Inflammatory macrophage treated with lipopolysaccharide for 1 hour (primary cell): ENCODE results near the gene LHFPL2.
A peak's percentile ranks its signal among the peaks of the same experiment; 100 is the strongest.

Experiments used
- DNase-seq, 2 donors: peaks; one replicate each; pipeline ENCODE4 v3.0.0-alpha.2; 2020 to 2022

Gene LHFPL2

GRCh38 chr5:78613151-78613533 lies 35.4 kb downstream of the LHFPL2 start:
- DNase-seq: no peak

GRCh38 chr5:78612227-78613150 lies 36.1 kb downstream of the LHFPL2 start:
- no peak for DNase-seq

DNA sequence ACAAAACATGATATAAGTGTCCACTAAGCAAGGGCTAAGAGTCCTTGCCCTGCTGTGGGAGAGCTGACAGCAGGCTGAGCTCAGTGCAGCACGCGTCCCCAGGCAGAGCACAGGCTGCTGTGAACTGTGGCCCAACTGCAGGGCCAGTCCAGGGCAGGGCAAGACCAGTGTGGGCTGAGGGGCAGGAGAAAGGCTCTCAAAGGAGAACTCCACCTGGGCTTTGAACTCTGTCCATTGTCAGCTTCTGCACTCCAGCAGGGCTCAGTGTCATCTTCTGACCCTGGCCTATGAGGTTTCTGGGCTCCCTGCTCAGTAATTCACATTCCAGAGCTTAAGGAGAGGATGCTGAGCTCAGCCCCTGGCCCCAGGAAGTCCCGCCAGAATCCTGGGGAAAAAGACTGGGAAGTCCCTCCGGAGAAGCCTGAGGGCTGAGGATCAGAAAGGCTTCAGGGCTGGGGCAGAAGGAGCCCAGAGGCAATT lies 37.4 kb downstream of the LHFPL2 start:
- DNase-seq: no peak

GRCh38 chr5:78610636-78611035 lies 37.9 kb downstream of the LHFPL2 start:
- DNase-seq: peak in 1 of 2 donors; percentile 17

DNA sequence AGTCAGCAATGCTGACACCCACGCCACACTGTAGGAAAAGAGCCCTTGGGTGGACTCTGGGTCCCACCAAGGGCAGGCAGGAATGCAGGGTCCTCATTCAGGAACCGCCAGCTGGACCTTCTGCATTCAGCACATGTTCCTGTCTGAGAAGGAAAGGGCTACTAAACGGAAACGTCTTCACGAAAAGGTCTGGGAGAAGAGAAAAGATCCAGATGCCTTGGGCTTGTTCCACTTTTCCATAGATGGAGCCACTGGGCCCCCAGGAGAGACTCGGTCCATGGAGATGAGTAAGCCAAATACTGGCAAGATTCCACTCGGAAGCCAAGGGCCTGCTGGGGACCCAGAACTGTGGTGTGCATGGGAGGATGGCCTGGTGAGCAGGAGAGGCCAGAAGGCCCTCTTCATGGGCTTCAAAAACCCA lies 38.4 kb downstream of the LHFPL2 start:
- no peak for DNase-seq

DNA sequence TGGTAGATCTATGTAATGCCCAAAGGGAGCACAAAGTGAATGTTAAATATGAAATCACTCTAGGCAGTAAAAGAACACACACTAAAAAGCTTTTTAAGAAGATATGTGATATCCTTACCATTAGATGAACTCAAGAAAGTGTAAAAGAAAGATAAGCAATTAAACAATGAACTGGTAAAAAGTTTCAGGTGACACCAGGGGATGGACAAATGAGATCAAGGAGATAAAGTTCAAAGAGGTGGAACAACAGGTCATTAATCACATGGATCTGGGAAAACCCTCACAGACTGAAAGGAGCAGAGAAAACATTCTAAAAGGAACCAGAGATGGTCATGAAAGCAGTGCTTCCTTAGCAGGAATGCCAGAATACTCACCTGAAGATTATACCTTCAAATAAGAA lies 40.7 kb downstream of the LHFPL2 start:
- no peak for DNase-seq

DNA sequence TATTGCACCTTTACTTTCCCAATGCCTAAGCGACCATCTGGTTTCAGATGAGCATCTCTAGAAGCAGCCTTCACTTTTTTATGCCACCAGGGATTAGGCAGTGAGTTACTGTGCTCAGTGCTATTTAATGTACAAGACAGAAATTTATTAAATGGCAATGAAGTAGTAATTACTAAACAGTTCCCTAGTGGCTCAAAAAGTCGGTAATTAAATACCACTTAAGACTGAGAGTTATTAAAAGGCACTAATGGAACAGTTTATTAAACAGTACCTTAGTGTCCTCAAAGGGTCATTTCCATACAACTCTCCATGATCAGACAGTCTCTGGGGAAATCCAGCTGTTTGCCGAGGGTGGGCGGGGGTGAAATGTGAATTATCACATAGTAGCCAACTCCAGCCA lies 42.3 kb downstream of the LHFPL2 start:
- DNase-seq: no peak

GRCh38 chr5:78605611-78606010 lies 43.0 kb downstream of the LHFPL2 start:
- no peak for DNase-seq

GRCh38 chr5:78604689-78605285 lies 43.8 kb downstream of the LHFPL2 start:
- DNase-seq: no peak

DNA sequence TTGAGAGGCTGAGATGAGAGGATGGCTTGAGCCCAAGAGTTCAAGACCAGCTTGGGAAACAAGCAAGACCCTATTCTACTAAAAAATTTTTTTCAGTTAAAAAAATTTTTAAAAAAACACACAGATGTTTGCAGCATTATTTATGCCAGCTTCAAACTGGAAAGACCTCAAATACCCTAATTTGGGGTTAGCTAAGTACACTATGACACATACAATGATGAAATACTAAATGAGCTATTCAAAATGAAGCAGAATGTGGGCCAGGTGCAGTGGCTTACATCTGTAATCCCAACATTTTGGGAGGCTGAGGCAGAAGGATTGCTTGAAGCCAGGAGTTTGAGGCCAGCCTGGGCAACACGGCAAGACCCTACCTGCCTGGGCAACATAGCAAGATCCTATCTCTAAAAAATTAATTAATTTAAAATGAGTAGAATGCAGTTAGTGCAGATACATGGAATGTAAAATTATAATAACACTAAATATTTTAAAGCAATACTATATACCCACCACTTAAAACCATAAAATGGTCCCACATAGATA lies 44.9 kb downstream of the LHFPL2 start:
- no peak for DNase-seq

DNA sequence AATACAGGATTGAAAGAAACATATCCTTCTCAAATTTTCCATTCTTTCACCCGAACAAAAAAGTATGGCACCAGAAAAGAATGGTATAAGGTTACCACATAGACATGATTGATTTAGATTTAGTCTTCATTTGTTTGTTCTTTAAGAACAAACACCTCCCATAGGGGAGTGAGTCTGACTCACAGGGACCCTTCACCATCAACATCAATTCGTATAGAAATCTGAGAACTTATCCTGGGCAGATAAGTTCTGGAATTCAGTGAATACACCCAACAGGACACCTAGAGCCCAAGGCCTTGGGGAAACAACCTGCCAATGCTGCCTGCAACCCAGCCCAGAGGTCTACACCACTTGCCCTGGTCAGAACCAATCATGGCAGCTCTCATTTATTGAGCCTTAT lies 46.2 kb downstream of the LHFPL2 start:
- DNase-seq: no peak

DNA sequence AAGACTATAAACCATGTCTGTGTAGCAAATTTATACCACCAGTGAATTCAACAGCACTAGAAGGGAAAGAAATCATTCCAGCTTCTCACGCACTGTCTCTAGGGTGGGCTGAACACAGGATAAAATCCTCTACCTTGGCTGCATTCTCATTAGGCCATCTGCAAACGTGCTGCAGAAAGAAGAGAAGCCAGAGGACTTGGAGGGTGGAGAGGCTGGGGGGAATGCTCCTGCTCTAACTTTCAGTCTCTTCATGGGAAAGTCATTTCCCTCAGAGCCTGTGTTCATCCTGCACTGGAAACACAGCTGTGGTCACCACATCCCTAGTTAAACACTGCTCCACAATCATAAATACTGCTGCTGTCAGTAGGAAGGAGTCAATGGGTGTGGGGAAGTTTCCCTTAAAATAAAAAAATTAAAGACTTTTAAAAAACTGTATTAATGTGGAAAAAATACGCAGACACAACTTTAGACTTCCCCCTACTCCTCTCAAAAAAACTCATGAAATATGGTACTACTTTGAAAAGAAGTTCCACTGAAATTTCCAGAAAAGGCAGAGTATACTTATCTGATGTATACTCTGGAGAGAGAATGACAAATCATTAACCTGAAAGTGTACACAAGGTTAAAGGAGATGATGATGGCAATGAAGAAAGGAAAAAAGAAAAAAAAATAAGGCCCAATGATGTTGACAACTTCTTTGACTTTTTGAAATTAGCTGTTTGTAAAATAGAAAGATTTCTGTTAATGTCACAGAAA lies 46.8 kb downstream of the LHFPL2 start:
- DNase-seq: no peak

DNA sequence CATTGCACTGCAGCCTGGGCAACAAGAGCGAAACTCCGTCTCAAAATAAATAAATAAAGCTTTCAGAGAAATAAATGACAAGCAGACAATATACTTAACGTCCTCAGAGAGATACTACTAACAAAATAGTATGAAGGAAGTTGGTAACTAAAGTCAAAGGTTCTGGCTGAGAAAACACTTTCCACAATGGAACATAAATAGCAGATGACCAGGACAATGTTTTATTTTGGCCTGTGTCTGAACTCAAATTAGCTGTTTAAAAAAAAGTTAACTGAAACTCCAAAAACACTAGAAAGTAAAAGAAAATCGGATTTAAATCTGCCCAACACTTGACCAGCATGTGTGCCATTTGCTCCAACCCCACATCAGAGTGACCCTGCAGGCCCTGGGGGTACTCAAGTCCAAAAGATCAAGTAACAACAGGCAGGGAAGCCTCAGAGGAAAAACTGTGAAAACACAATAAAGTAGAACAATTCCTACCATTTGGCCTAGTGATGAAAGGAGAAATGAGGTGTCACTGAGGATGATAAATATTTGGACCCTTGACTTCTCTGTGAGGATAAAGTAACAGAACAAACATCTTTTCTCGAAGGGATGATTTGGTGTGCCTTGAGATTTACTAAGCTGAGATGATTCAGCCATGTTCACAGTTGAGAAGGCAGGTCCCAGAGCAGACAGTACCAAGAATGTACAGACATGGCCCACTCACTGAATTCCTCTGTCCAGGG lies 47.7 kb downstream of the LHFPL2 start:
- no peak for DNase-seq

DNA sequence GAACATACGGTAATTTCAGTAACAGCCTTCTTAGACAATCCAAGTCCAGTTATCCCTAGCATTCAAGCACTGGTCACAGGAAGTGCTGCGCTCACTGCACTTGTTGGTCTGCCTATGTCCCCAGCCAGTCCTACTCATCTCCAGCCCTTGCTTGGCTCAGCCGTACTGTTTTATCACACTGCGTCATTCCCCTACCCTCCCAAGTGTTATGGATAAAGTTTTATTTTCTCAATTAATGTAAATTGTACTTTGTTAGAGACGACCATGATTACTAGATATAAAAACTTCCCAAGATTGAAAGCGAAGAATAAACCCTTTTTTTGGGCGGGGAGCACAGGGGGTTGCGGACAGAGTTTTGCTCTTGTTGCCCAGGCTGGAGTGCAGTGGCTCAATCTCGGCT lies 49.6 kb downstream of the LHFPL2 start:
- DNase-seq: no peak

DNA sequence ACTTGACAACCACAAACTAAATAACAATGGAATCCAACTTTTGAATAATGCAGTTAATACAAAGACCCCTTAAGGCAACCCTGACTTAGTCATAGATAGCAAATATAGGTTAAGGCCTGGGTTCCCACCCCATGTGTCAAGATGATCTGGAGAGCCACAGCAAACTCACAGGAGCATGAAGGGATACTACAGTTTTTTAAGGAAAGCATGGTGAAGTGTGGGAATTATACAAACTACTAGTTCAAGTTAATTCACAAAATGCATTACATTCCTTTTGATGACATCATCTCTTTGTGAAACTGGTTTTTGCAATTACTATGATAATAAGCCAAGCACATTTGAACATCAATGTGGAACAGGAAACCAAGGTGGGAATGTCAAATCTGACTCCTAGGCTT lies 50.6 kb downstream of the LHFPL2 start:
- peak in 1 of 2 donors; percentile 14 for DNase-seq

GRCh38 chr5:78597068-78597973 lies 51.3 kb downstream of the LHFPL2 start:
- DNase-seq: peak; percentile 63 to 82

GRCh38 chr5:78595458-78595921 lies 53.1 kb downstream of the LHFPL2 start:
- no peak for DNase-seq

DNA sequence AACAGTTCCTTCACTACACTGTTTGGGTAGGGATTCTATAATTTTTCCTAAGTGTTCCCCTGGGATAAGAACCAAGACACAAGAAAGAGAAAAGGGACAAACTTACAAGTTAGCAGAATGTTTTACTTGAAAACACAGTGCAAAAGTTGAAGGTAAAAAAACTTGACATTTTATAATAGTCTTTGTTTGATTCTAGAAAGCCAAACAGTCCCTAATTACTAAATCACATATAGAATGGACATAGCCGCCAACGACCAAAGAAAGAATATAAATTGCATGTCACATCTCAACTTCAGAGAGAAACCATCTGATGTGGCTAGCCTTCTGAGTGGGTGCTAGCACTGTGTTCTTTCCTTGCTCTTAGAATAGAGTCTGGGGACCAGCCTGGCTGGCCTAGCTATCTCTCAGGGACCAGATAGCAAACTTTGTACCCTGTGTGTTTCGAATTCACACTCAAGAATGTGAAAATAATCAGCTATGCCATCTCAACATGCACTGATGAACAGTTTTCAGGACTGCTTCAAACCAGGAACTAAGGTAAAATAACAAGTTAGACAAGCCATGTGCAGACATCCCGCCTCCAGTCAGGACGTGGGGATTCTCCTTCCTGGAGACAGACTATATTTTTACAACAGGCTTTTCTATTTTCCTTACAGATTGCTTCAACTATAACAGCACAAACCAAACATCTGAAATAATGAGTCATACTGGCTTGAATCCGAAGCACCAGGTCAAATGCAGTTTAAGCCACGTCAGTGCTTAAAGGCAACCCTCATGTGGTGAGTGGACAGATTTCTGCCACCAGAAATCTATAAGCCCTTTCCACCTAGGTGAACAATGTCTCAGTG lies 53.7 kb downstream of the LHFPL2 start:
- peak; percentile 50 to 61 for DNase-seq

DNA sequence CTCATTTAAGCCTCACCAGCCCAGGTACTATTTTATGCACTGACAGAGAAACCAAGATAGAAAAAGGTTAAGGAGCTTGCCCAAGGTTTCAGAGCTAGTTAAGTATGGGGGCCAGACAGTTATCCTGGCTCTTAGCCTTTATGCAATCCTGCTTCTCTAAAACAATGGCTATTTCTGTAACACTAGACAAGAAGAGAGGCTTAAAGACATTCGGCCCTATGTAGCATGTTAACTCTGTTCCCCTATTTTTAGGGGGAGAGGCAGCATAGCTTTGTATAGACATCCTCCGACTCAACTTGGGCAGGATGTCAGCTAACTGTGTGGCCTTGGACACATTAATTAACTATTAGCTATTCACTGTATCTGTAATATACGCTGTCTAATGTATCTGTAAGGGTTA lies 54.6 kb downstream of the LHFPL2 start:
- DNase-seq: peak in 1 of 2 donors; percentile 32

- no peak for DNase-seq
These were observed 55.1 kb downstream of the LHFPL2 start for GRCh38 chr5:78593465-78593864.
